ENCODE results near the gene ITPR3. TPM values are rescaled to one million over a fixed set of nuclear protein-coding genes. Genes with fewer than 3 reads are reported as not detected.

The ITPR3 gene
- total and polyA plus RNA-seq, 4 donors: 0.49 to 2.8 (median 0.71) TPM

GRCh38 chr6:33705955-33706725, 85.0 kb downstream of the ITPR3 start:
- no peak overlapping the region for H3K27ac ChIP-seq (ENCODE audit: low read depth in 1 of 2, low read length in 2 of 2)
- H3K4me1 ChIP-seq (ENCODE audit: control insufficient read depth in 4 of 4, insufficient read depth in 4 of 4, low read length in 3 of 4): peaks cover 0 to 9% (median 7%) of the 10 kb centered on the region in 4 donors
- H3K36me3 ChIP-seq (ENCODE audit: control insufficient read depth in 4 of 4, insufficient read depth in 3 of 4, low read depth in 1 of 4, low read length in 3 of 4): peaks cover 0 to 8% (median 2%) of the 10 kb centered on the region in 4 donors
- no peak overlapping the region for H3K4me3 ChIP-seq (ENCODE audit: low read depth in 1 of 3, low read length in 3 of 3)
- no peaks in the 10 kb centered on the region for H3K9me3 ChIP-seq (ENCODE audit: control insufficient read depth in 4 of 4, low read length in 3 of 4)
- 91% methylated on average over 16 of the region's 16 CpGs for WGBS
- H3K9ac ChIP-seq (ENCODE audit: low read depth in 1 of 2, low read length in 2 of 2): no peak overlapping the region
- no peak for DNase-seq (ENCODE audit: low spot score)
- no peaks in the 10 kb centered on the region for H3K27me3 ChIP-seq (ENCODE audit: control insufficient read depth in 4 of 4, insufficient read depth in 4 of 4, low read length in 3 of 4)
- TF ChIP-seq HNF4A (conservative IDR thresholded peaks at IDR 0.05) (no peak), MAX (IDR thresholded peaks at IDR 0.05) (no peak), NR2F2 (IDR thresholded peaks at IDR 0.05) (no peak), ZBTB33 (IDR thresholded peaks at IDR 0.05) (no peak)

GRCh38 chr6:33707771-33708170, 86.6 kb downstream of the ITPR3 start:
- H3K4me3 ChIP-seq (ENCODE audit: low read depth in 1 of 3, low read length in 3 of 3): no peak overlapping the region
- peaks cover 0 to 16% (median 10%) of the 10 kb centered on the region in 4 donors for H3K4me1 ChIP-seq (ENCODE audit: control insufficient read depth in 4 of 4, insufficient read depth in 4 of 4, low read length in 3 of 4)
- no peak for DNase-seq (ENCODE audit: low spot score)
- no peaks in the 10 kb centered on the region for H3K9me3 ChIP-seq (ENCODE audit: control insufficient read depth in 4 of 4, low read length in 3 of 4)
- no peak overlapping the region for H3K27ac ChIP-seq (ENCODE audit: low read depth in 1 of 2, low read length in 2 of 2)
- peaks cover 0 to 8% (median 2%) of the 10 kb centered on the region in 4 donors for H3K36me3 ChIP-seq (ENCODE audit: control insufficient read depth in 4 of 4, insufficient read depth in 3 of 4, low read depth in 1 of 4, low read length in 3 of 4)
- 88% methylated on average over 5 of the region's 5 CpGs for WGBS
- TF ChIP-seq EGR1 (IDR thresholded peaks at IDR 0.05; ENCODE audit: low read depth in 2 of 2): no peak
- TF ChIP-seq CTCF (IDR thresholded peaks at IDR 0.05; ENCODE audit: low read depth, low read length, missing input control): no peak
- TF ChIP-seq ATF3 (IDR thresholded peaks at IDR 0.05): no peak
- TF ChIP-seq RAD21 (IDR thresholded peaks at IDR 0.05): no peak
- TF ChIP-seq FOXA2 (IDR thresholded peaks at IDR 0.05): no peak
- TF ChIP-seq REST (IDR thresholded peaks at IDR 0.05): no peak
- no peak for TF ChIP-seq TAF1 (conservative IDR thresholded peaks at IDR 0.05)
- TF ChIP-seq SP1 (IDR thresholded peaks at IDR 0.05): no peak
- TF ChIP-seq JUND (IDR thresholded peaks at IDR 0.05): no peak
- TF ChIP-seq NR2F2 (IDR thresholded peaks at IDR 0.05): no peak
- no peak for TF ChIP-seq MAX (IDR thresholded peaks at IDR 0.05)
- TF ChIP-seq YY1 (IDR thresholded peaks at IDR 0.05): no peak
- no peak for TF ChIP-seq HNF4G (IDR thresholded peaks at IDR 0.05)
- TF ChIP-seq GABPA (IDR thresholded peaks at IDR 0.05 in 1 of 2, conservative IDR thresholded peaks at IDR 0.05 in 1 of 2): no peak
- no peak for TF ChIP-seq FOXA1 (IDR thresholded peaks at IDR 0.05)
- TF ChIP-seq RXRA (IDR thresholded peaks at IDR 0.05): no peak
- TF ChIP-seq ZBTB33 (IDR thresholded peaks at IDR 0.05): no peak
- TF ChIP-seq HNF4A (conservative IDR thresholded peaks at IDR 0.05): no peak
- no peaks in the 10 kb centered on the region for H3K27me3 ChIP-seq (ENCODE audit: control insufficient read depth in 4 of 4, insufficient read depth in 4 of 4, low read length in 3 of 4)
- H3K9ac ChIP-seq (ENCODE audit: low read depth in 1 of 2, low read length in 2 of 2): no peak overlapping the region
